Kidney (tissue), 22 donors: Measurements from ENCODE around the gene EMP1. TPM values are rescaled to one million over a fixed set of nuclear protein-coding genes. Genes with fewer than 3 reads are reported as not detected.

Experiments used
- DNase-seq, 5 donors: peaks; one replicate each; pipeline ENCODE4 v3.0.0-alpha.2; 2013 to 2020
- FAIRE-seq: peaks from 2 replicates; lab custom pipeline; 2012; peaks lifted over from hg19 to GRCh38; lab: Jason Lieb, UNC
- H3K27ac ChIP-seq, 2 donors: one replicate each; pipeline ENCODE4 v1.7.0; 2013; ENCODE audit warnings: low read depth in 2 of 2, low read length in 2 of 2, inconsistent platforms in 1 of 2
- H3K27me3 ChIP-seq: one replicate; pipeline ENCODE4 v1.7.1; 2013; ENCODE audit warnings: low read length, inconsistent platforms; ENCODE audit not compliant: control insufficient read depth, insufficient read depth
- H3K36me3 ChIP-seq, 3 donors: one replicate each; pipeline versions ENCODE4 v1.7.0 to v1.7.1; 2013; ENCODE audit warnings: low read length in 3 of 3, control low read depth in 1 of 3, inconsistent platforms in 1 of 3; ENCODE audit not compliant: insufficient read depth in 3 of 3, control insufficient read depth in 2 of 3
- H3K4me1 ChIP-seq, 3 donors: one replicate each; pipeline versions ENCODE4 v1.7.0 to v1.7.1; 2013; ENCODE audit warnings: low read length in 3 of 3, inconsistent platforms in 1 of 3, low read depth in 1 of 3; ENCODE audit not compliant: control insufficient read depth in 2 of 3, insufficient read depth in 2 of 3
- H3K4me3 ChIP-seq, 3 donors: one replicate each; pipeline versions ENCODE4 v1.7.0 to v1.8.1; 2013; ENCODE audit warnings: low read length in 3 of 3, control low read depth in 1 of 3, inconsistent platforms in 1 of 3
- H3K9ac ChIP-seq, 3 donors: one replicate each; pipeline versions ENCODE4 v1.7.0 to v1.7.1; 2013; ENCODE audit warnings: low read length in 3 of 3, control low read depth in 1 of 3, inconsistent platforms in 1 of 3
- H3K9me3 ChIP-seq, 3 donors: one replicate each; pipeline versions ENCODE4 v1.7.0 to v1.7.1; 2013; ENCODE audit warnings: low read length in 3 of 3, control low read depth in 1 of 3, inconsistent platforms in 1 of 3; ENCODE audit not compliant: control insufficient read depth in 2 of 3, insufficient read depth in 1 of 3
- CTCF ChIP-seq: IDR thresholded peaks from 3 replicates; pipeline ENCODE4 v1.5.1; 2012; ENCODE audit warnings: mild to moderate bottlenecking, moderate library complexity, borderline replicate concordance; ENCODE audit not compliant: insufficient read depth; ENCODE audit errors: extremely low read depth
- intact Hi-C: fragments of 100-400 bp; cut with DNase I; formaldehyde crosslinking; loops from one replicate; pipeline ENCODE4 v1.11.1; 2022
- long read RNA-seq, 10 donors: library from polyadenylated mRNA in 1 of 10; unstranded in 1 of 10; transcript quantifications; one replicate each; pipeline ENCODE4 v2.0.0 and lab custom pipeline, GENCODE V29; 2021 to 2026
- polyA plus RNA-seq: library from polyadenylated mRNA; stranded (reverse); fragments of 350-450 nt; fragmentation: Illumina TruSeq; extraction: RNeasy Lipid Tissue Mini Kit (QIAGEN cat#74804); gene quantifications from one replicate; pipeline ENCODE4 v1.2.3, GENCODE V29; 2014; ENCODE audit warnings: low read depth, low replicate concordance; ENCODE audit not compliant: insufficient read depth
- total RNA-seq: library from RNA; stranded (reverse); fragmentation: NEBNext Ultra II Directional; extraction: Animal tissue kit (Norgen Biotek cat#: 25700); gene quantifications from one replicate; pipeline ENCODE4 v1.2.1, GENCODE V29; 2021
- donor health status: control.
- donor health status: control.
- donor health status: control.
- donor health status: control.
- donor health status: control.
- donor health status: DM: yes; HTN: yes; CAD: no.
- donor health status: Normal renal cell carcinoma (clear cell type).

EMP1 gene, protein sequence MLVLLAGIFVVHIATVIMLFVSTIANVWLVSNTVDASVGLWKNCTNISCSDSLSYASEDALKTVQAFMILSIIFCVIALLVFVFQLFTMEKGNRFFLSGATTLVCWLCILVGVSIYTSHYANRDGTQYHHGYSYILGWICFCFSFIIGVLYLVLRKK
- total RNA-seq (431 TPM), polyA plus RNA-seq (45.1 TPM)
- long read RNA-seq, donor 1, full-length matches to known transcripts = 16 of 16 reads
- long read RNA-seq, donor 1, partial matches to known transcripts = 0 of 16 reads
- long read RNA-seq, donor 1, other reads (novel, unspliced or antisense) = 0 of 16 reads
- long read RNA-seq, donor 2, full-length matches to known transcripts = 13 of 21 reads
- long read RNA-seq, donor 2, partial matches to known transcripts = 8 of 21 reads
- long read RNA-seq, donor 2, other reads (novel, unspliced or antisense) = 0 of 21 reads
- long read RNA-seq, donor 3, full-length matches to known transcripts = 18 of 18 reads
- long read RNA-seq, donor 3, partial matches to known transcripts = 0 of 18 reads
- long read RNA-seq, donor 3, other reads (novel, unspliced or antisense) = 0 of 18 reads
- long read RNA-seq, donor 4, full-length matches to known transcripts = 14 of 19 reads
- long read RNA-seq, donor 4, partial matches to known transcripts = 5 of 19 reads
- long read RNA-seq, donor 4, other reads (novel, unspliced or antisense) = 0 of 19 reads
- long read RNA-seq, donor 5, full-length matches to known transcripts = 4 of 4 reads
- long read RNA-seq, donor 5, partial matches to known transcripts = 0 of 4 reads
- long read RNA-seq, donor 5, other reads (novel, unspliced or antisense) = 0 of 4 reads
- long read RNA-seq, donor 6, full-length matches to known transcripts = 26 of 26 reads
- long read RNA-seq, donor 6, partial matches to known transcripts = 0 of 26 reads
- long read RNA-seq, donor 6, other reads (novel, unspliced or antisense) = 0 of 26 reads
- long read RNA-seq, donor 7, full-length matches to known transcripts = 106 of 150 reads
- long read RNA-seq, donor 7, partial matches to known transcripts = 2 of 150 reads
- long read RNA-seq, donor 7, other reads (novel, unspliced or antisense) = 42 of 150 reads
- long read RNA-seq, donor 8, full-length matches to known transcripts = 17 of 17 reads
- long read RNA-seq, donor 8, partial matches to known transcripts = 0 of 17 reads
- long read RNA-seq, donor 8, other reads (novel, unspliced or antisense) = 0 of 17 reads
- long read RNA-seq, donor 9, full-length matches to known transcripts = 11 of 11 reads
- long read RNA-seq, donor 9, partial matches to known transcripts = 0 of 11 reads
- long read RNA-seq, donor 9, other reads (novel, unspliced or antisense) = 0 of 11 reads
- long read RNA-seq, donor 10, full-length matches to known transcripts = 10 of 10 reads
- long read RNA-seq, donor 10, partial matches to known transcripts = 0 of 10 reads
- long read RNA-seq, donor 10, other reads (novel, unspliced or antisense) = 0 of 10 reads

DNA sequence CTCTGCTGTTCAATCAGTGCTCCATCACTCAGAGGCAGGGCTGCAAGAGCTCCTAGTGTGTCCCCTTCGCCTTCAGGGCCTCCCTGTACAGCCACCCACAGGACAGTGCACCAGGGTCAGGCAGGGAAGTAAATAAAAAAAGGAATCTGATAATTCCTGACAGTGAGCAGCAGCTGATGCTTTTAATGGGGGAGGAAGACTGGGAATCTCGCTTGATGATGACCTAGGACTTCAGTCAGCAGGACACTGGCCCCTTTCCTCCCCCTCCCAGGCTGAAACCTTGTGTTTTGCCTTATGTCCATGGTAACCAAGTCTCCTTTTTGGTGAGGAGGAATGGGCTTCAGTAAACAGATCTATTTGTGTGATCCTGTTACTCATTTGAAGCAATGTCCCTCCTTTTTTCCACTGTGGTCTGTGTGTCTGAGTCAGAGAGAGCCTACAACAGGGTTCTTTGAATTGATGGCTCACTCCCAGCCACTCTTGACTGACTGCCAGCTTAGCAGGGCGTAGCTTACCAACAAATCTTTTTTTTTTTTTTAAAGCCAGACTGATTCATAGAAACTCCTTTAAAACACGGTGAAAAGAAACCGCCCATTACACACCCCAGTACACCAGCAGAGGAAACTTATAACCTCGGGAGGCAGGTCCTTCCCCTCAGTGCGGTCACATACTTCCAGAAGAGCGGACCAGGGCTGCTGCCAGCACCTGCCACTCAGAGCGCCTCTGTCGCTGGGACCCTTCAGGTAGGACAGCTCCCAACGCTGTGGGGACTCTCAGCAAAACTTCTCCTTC, at the start of gene EMP1:
EMP1 (plus strand) TSS at position 597 of the 792 bp plus-strand sequence. CDS start 14,785 bp downstream, outside the sequence.
- H3K36me3 ChIP-seq = no peaks in the 10 kb centered on the region
- intact Hi-C loops = no loop called here
- H3K9ac ChIP-seq = peak within 1 kb of the TSS; percentile 2 to 77 (median 63)
- peak within 1 kb of the TSS; percentile 71 to 91 for H3K27ac ChIP-seq
- FAIRE-seq = peak; percentile 95
- peak; percentile 68 to 96 (median 92) for DNase-seq
- peaks cover 8 to 11% (median 8%) of the 10 kb centered on the region in 3 donors for H3K4me1 ChIP-seq
- TF ChIP-seq CTCF = no peak
- H3K9me3 ChIP-seq = no peaks in the 10 kb centered on the region
- no peaks in the 10 kb centered on the region for H3K27me3 ChIP-seq
- peak within 1 kb of the TSS; percentile 50 to 80 (median 68) for H3K4me3 ChIP-seq

GRCh38 chr12:13147688-13148484, 48.6 kb upstream of the EMP1 start:
- Histone ChIP-seq H3K9ac (no peak overlapping the region), H3K4me3 (no peak overlapping the region), H3K9me3 (peaks cover 0 to 5% (median 0%) of the 10 kb centered on the region in 3 donors), H3K4me1 (no peaks in the 10 kb centered on the region), H3K27me3 (no peaks in the 10 kb centered on the region), H3K27ac (no peak overlapping the region), H3K36me3 (no peaks in the 10 kb centered on the region)
- no peak for FAIRE-seq
- intact Hi-C loops = no loop called here
- peak in 3 of 5 donors; percentile 63 to 84 (median 81) for DNase-seq
- TF ChIP-seq CTCF = no peak
